Stimulated activated CD8-positive, alpha-beta memory T cell treated with anti-CD3 and anti-CD28 coated beads, Interleukin-12 subunit alpha, Interleukin-12 subunit beta, amount 100 ng/mL, for 4 hours (primary cell): ENCODE results near the gene SELENOO.

Experiments used
- DNase-seq: peaks from one replicate; pipeline ENCODE4 v3.0.0-alpha.2; 2020; ENCODE audit warnings: low read depth

SELENOO gene

DNA sequence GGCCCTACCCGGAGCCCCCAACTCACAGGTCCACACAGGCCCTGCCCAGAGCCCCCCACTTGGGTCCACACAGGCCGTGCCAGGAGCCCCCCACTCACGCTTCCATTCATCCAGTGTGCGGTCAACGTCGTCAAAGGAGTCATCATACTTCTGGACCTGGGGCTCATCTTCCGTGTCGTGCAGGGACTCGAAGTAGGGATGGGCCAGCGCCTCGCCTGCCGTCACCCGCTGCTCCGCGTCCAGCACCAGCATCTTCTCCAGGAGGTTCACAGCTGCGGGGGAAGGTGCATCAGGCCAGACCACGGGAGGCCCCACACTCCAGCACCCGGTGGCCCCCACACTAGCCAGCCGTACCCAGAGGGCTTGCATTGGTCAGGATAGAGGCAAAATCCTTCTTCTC, 54.3 kb downstream of the SELENOO start:
- DNase-seq: no peak

DNA sequence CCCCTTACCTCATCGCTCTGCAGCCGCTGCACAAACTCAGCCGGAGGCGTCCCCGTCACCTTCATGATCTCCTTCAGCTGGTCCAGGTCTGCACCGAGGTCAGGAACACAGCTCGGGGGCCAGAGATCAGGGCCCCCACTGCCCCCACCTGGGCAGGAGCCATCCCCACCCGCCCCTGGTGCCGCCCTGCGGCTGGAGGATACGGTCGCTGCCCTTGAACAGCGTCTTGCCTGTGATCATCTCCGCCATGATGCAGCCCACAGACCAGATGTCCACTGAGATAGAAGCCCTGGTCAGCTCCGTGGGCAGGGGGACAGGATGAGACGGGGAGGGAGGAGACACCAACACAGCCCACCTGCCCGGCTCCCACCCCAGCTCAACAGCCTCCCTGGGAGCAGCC, 54.8 kb downstream of the SELENOO start:
- no peak for DNase-seq

DNA sequence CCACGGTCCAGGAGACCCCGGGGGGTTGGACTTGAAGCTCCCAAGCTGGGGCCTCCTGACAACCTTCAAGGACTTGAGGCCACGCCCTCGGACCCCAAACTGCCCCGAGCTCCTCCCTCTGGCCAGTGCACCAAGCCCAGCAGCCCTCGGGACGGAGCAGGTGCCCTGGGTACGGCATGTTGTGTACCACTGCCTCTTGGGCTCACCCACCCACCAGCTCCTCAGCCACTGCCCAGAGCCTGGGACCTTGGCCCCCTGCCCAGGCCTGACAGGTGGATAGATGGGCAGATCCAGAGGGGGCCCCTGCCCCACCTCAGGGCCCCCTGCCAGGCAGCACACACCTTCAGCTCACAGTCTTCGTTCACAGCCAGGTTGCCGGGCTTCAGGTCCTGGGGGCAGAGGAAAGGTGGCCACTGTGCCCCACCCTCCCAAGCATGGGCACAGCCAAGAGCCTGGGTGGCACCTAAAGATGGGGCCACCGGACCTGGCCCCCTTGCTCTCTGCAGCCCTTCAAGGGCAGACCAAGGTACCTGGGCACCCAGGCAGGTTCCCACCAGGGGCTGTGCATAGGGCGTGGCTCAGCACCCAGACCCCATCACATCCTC, 55.5 kb downstream of the SELENOO start:
- no peak for DNase-seq

DNA sequence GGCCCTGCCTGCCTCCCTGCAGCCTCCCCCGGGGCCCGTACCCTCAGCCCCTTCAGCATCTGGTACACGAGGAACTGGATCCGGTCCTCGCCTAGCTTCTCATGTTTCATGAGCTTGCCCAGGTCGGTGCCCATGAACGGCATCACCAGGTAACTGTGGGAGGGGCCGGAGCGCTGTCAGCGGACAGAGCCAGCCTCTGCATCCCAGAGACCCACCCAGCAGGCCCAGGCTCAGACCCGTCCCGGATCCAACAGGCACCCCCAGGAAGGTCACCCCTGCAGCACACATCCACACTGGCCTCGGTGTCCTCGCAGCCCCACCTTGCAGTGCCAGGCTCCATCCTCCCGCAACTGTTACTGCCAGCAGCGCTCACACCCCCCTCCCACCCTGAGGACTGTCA, 56.2 kb downstream of the SELENOO start:
- DNase-seq: no peak

DNA sequence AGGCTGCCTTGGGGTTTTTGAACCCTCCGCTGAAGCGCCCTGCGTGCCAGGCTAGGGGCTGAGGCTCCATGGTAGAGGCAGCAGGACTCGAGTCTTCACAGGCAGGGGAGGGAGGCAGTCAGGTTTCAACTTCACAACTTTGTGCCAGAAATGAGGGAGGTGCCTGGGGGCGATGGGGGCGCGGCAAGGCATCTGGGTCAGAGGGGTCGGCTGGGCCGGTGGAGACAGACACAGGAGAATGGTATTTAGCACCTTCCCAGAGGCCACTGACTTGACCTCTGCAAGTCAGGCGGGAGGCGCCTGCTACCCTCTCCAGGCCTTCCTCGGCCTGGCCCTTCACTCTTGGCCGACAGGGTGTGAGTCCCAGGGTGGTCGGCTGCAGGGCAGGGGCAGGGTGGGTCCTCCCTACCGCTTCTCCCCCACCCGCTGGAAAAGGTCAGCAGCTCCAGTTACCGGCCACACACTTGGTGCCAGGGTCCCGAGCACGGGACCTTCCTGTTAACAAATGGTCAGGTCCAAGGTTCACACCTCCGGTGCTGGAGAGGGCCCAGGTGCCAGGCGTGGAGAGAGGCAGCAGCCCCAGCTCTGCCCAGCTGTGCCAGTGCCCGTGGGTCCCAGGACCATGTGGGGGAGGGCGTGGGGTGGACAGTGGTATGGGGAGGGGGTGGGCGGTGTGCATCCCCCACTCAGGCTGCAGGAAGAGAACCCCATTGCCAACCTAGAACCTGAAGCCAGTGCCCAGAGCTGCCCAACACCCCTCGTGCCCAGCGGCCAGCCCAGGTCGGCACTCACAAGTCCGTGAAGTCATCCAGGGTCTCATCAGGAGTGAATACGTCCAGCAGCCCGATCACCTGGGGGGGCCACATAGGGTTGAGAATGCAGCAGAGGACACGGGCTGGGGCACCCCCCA, 56.9 kb downstream of the SELENOO start:
- DNase-seq: no peak

DNA sequence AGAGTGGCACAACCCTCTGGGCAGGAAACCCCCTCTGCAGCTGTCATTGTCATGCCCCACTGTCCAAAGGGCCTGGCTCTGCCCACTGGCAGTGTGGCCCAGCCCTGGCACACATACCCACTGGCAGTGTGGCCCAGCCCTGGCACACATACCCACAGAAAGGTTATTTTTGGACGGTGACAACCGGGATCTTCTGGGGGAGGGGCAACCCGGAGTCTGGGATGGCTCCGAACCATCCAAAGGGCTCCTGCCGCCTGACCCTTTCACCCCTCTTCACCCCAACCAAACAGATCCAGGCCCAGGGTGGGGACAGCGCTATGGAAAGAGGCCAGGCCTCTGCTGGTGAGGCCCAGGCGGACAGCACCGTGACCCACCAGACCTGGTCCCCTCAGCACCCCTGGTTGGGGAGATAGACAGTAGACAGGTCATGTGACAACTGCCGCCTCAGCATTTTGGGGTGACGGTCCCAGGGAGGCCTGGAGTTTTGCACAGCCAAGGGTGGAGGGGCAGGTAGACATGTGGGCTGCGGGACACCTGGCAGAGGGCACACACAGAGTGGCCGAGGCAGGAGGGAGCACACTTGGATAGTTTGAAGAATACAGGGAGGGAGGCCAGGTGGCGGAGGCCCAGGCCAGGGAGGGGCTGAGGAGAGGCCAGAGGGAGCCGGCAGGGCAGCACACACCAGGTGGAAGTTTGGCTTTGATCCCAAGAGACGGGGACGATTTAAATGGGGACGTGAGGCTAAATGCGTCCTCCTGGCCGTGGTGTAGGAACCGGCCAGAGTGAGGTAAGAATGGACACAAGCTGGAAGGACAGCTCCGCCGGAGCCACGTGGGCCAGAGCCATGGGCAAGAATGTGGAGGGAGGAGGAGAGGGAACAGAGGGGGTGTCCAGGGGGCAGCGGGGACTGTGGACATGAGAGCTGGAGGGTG, 57.8 kb downstream of the SELENOO start:
- DNase-seq: no peak

DNA sequence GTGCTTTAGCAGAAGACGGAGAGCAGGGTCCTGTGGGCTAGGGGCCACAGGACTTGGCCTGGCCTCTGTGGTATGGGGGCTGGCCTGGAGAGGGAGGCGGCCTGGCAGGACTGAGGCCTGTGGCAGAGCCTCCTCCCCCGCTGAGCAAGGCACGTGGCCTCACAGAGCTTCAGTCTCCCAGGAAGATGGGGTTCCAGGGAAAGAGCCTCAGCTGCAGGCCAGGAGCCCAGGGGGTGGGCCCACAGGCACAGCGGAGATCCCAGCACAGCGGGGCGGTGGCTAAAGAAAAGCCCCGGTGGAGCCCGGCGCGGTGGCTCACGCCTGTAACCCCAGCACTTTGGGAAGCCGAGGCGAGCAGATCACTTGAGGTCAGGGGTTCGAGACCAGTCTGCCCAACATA, 58.5 kb downstream of the SELENOO start:
- no peak for DNase-seq

DNA sequence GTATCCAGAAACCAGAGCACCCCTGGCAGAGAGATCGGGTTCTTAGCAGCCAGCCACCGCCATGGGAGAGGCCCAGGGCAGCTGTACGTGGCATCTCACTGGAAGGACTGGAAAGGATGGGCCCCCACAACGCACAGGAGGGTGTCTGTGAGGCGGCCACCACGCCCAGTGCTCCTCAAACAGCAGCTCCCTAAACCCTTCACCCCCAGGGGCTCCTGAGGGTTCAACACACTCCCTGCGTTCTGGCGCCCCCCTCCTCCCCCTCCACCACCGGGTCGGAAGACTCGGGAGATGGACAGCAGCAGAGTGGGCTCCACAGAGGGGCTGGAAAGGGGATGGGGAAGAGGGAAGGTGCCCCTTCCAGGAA, 59.6 kb downstream of the SELENOO start:
- DNase-seq: no peak

DNA sequence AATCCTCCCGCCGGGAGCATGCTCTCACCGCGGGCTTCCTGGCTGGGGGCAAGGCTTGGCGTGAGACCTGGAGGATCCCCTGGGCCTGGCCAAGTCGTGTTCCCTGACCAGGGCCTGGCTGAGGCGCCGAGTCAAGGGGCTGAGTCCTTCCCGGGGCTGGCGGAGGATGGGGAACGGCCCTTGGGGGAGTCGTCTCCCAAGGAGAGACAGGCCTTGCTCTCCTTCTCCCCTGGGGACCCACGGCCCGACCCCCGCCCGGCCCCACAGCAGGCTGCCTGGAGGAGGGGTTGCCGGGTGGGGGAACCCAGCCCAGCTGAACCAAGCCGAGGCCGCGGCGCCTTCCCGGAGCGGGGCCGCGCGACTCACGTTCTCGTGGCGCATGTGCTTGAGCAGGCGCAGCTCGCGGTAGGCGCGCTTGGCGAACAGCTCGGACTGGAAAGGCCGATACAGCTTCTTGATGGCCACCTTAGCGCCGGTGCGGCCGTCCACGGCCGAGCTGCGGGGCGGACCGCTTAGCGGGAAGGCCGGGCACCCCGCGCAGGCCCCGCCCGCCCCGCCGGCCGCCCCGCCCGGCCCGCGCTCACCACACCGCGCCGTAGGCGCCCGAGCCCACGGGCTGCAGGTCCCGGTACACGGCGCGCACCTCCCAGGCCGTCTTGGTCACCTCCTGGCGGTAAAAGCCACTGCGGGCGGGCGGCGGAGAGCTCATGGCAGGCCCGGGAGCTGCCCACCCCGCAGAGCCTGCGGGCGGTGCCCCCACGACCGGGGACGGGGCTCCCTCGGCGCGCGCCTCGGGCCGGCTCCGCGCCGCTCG, 60.2 kb downstream of the SELENOO start:
- no peak for DNase-seq

DNA sequence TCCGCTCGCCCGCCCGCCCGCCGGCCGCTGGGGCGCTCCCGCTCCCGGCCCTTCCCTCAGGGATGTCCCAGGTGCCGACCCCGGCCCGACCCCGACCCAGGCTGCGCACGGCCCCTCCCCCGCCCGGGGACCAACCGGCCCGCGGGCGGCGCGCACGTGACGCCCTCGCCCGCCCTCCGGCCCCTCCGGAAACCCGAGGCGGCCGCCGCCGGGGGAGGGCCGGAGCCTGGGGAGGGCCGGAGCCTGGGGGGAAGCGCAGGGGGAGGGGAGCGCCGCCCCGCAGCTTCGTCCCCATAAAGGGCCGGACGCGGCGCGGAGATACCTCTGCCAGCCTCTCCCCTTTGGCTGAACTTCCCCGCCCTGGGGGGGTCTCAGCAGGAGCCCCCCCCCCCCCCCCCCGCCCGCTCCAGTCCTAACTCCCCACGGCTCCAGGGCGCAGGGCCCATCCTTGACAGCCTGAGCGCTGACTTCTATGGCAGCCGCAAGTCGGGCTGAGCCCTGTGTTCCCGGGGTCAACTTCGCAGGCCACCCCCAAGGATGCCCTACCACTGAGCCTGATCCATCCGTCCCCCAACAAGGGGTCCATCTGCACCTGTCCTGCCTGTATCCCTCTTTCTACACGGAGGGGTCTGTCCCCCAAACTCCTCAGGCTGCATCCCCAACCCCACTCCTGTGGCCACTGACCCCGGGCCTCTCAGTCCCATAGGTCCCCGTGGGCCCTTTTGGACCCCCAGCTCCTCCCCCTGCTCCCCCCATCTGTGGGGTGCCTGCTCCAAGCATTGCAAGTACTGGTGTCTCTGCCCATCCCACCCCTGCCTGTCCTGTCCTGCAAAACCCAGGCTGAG, 61.0 kb downstream of the SELENOO start, which contains the start of gene MAPK12:
Gene MAPK12 (minus strand): TSS at position 69 of the 845 bp plus-strand sequence. CDS start 174 bp downstream, outside the sequence.
- no peak for DNase-seq

DNA sequence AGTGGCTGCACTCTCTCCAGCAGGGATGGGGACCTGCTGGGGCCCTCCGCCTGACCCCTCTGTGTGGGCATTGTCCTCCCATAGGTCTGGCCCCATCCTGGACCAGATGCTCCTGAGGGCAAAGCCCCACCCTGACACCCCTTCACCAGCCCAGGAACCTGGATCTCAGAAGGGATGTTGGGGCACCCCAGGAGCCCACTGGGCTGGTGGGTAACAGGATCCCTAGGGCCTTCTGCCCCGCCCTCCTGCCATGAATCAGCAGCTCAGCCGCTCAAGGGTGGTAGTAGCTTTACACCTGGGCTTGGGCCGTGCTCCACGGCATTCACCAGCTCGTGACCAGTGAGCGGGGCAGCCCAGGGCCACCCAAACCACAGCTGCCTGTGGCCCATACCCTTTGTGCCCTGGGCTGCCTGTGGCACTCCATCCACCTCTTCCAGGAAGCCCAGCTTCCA, 61.7 kb downstream of the SELENOO start:
- no peak for DNase-seq

DNA sequence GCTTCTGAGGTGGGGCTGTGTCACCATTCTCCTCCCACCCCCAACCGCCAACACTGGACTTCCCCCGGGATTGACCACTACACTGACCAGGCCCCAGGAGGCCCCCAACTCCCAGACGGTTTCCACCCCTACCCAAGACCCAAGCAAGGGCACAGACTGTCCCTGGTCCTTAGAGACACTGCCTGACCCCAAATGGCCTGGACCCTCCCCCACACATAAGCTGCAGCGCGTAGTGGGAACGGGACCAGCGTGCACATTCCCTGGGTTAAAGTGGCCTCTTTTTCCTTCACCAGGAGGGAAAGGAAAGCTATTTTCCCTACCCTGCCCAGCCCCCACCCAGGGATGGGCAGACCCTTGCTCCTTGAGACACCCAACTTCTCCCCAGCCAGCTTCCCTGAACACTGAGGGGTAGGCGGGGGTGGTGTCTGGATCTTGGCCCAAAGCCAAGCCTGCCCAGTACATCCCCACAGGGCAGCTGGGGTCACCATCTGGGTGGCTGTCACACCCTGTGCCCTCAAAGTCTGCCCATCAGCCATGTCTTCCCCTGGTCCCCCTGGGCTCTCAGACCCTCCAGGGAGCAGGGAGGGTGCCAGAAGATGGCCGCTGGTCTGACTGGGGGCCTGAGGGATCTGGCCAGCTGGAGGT, 62.3 kb downstream of the SELENOO start:
- no peak for DNase-seq

DNA sequence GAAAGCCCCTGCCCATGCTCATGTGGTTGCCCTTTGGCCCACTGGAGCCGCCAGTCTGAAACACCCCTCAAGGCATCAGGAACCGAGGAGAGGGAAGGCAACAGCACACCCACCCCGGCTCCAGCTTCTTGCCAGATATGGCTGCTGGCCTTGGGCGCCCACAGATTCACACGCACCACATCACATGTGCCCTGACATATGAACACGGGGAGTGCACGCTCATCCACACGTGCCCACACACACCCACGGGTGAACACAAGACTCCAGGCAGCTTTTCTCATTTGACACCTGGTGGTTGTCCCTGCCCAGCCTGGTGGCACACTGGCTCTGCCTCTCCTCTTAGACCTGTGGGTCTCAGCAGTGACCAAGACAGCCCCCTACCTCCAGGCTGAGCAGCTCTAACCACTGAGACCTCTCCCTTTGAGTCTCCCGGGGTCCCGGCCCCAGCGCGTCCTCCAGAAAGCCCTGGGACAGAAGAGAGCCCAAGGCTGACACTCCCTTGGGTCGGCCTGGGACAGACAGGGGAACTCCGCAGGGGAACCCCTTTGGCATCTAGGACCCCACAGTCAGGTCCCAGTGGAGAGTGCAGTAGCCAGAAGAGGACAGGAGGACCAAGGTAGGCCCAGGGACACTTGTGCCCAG, 63.4 kb downstream of the SELENOO start:
- no peak for DNase-seq

DNA sequence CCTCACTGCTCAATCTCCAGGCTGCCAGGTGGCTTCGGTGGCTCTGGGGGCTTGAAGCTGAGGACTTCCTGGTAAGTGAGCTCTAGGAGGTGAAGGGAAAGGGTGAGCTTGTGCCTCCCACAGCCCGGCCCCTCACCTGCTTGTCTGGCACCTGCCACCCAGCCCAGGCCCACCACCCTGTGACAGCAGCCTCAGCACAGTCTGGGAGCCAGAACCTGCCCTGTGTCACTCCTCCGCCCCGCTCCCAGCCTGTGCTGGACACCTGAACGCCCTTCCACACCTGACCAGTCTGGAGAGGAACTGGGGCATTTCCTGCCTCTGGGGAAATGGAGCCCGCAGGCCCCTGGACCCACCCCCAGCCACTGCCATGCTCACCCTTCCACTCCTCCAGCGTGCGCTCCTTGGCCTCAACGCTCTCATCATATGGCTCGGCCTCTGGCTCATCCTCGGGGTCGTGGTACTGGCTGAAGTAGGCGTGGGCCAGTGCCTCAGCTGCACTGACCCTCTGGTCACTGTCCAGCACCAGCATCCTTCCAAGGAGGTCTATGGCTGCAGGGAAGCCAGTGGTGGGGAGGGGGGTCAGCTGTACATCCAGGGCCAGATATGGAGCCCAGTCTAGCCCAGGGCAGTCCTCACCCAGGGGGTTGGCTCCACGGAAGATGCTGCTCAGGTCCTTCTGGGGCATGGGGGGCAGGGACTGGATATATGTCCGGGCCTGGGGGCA, 64.3 kb downstream of the SELENOO start:
- no peak for DNase-seq

DNA sequence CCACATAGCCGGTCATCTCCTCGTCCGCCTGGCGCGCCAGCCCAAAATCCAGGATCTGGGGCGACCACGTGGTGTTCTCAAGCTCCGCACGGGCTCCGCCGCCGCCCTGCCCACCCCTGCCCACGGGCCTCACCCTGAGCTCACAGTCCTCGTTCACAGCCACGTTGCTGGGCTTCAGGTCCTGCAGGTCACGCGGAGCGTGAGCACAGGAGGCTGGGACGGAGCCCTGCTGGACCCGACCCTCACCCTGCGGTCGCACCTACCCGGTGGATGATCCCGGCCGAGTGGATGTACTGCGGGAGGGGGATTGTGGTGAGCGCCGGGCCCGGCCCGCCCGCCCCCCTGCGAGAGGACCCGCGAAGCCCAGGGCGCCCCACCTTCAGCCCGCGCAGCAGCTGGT, 66.2 kb downstream of the SELENOO start:
- no peak for DNase-seq
